GM18873 (cell line): ENCODE data around the gene CENPS.
"Not testable (repeated sequence)": the region's sequence is repeated elsewhere in the genome, so short reads cannot be mapped to it uniquely, and the experiment has no call there.

Experiments
- ATAC-seq: cut with Tn5 transposase; IDR thresholded peaks from one replicate; pipeline ENCODE4 v1.9.1; 2021; ENCODE audit warnings: mild to moderate bottlenecking, moderate library complexity, moderate number of reproducible peaks; ENCODE audit not compliant: unreplicated experiment, low FRiP score

Gene CENPS

GRCh38 chr1:10430216-10431069 is at the start of gene CENPS:
CENPS (plus strand) TSS chr1:10430433; CDS start chr1:10430518, 85 bp downstream.
- peak; percentile 56 for ATAC-seq

- ATAC-seq: no peak
Measured at GRCh38 chr1:10380594-10381275, 49.5 kb upstream of the CENPS start.

- ATAC-seq: no peak
Measured at GRCh38 chr1:10383630-10384029, 46.6 kb upstream of the CENPS start.

- no peak for ATAC-seq
Measured at GRCh38 chr1:10384219-10384618, 46.0 kb upstream of the CENPS start.

GRCh38 chr1:10386761-10387676 is 43.2 kb upstream of the CENPS start:
- ATAC-seq: no peak

- ATAC-seq: no peak
Measured at GRCh38 chr1:10387677-10388386, 42.4 kb upstream of the CENPS start.

- no peak for ATAC-seq
Measured at GRCh38 chr1:10388387-10388715, 41.9 kb upstream of the CENPS start.

GRCh38 chr1:10389271-10389973 is 40.8 kb upstream of the CENPS start:
- ATAC-seq: no peak

GRCh38 chr1:10396870-10397269 is 33.4 kb upstream of the CENPS start:
- no peak for ATAC-seq

- no peak for ATAC-seq
Measured at GRCh38 chr1:10398278-10398733, 31.9 kb upstream of the CENPS start.

- ATAC-seq: peak; percentile 95
Measured at GRCh38 chr1:10398734-10399443, 31.3 kb upstream of the CENPS start, which contains the start of gene PGD. PGD (plus strand) TSS chr1:10399064; CDS start chr1:10399118, 54 bp downstream.

GRCh38 chr1:10399444-10399941 is 30.7 kb upstream of the CENPS start:
- no peak for ATAC-seq

- no peak for ATAC-seq
Measured at GRCh38 chr1:10400013-10400412, 30.2 kb upstream of the CENPS start.

- no peak for ATAC-seq
Measured at GRCh38 chr1:10401281-10401680, 29.0 kb upstream of the CENPS start.

GRCh38 chr1:10402729-10403274 is 27.4 kb upstream of the CENPS start:
- ATAC-seq: no peak

GRCh38 chr1:10407201-10407600 is 23.0 kb upstream of the CENPS start:
- no peak for ATAC-seq

GRCh38 chr1:10415211-10415930 is 14.9 kb upstream of the CENPS start:
- ATAC-seq: no peak

- not testable (repeated sequence) for ATAC-seq
Measured at GRCh38 chr1:10415967-10416366, 14.3 kb upstream of the CENPS start.
